Measurements from ENCODE around the gene SNX25. TPM values are rescaled to one million over a fixed set of nuclear protein-coding genes. Genes with fewer than 3 reads are reported as not detected.
"Not testable (repeated sequence)": the region's sequence is repeated elsewhere in the genome, so short reads cannot be mapped to it uniquely, and the experiment has no call there.

SNX25 gene
- total and polyA plus RNA-seq, 4 donors, result 2.8 to 13.9 (median 5.0) TPM

GRCh38 chr4:185192059-185192458 is 17.3 kb upstream of the SNX25 start:
- H3K36me3 ChIP-seq (ENCODE audit: control insufficient read depth in 4 of 4, insufficient read depth in 3 of 4, low read depth in 1 of 4, low read length in 3 of 4), result peaks cover 4 to 15% (median 10%) of the 10 kb centered on the region in 4 donors
- 82% methylated on average over 1 of the region's 1 CpG for whole genome bisulfite sequencing
- H3K4me3 ChIP-seq (ENCODE audit: low read depth in 1 of 3, low read length in 3 of 3), result no peak overlapping the region
- H3K27me3 ChIP-seq (ENCODE audit: control insufficient read depth in 4 of 4, insufficient read depth in 4 of 4, low read length in 3 of 4), result no peaks in the 10 kb centered on the region
- no peak overlapping the region for H3K9ac ChIP-seq (ENCODE audit: low read depth in 1 of 2, low read length in 2 of 2)
- H3K4me1 ChIP-seq (ENCODE audit: control insufficient read depth in 4 of 4, insufficient read depth in 4 of 4, low read length in 3 of 4), result no peaks in the 10 kb centered on the region
- no peaks in the 10 kb centered on the region for H3K9me3 ChIP-seq (ENCODE audit: control insufficient read depth in 4 of 4, low read length in 3 of 4)
- TF ChIP-seq CTCF (IDR thresholded peaks at IDR 0.05; ENCODE audit: low read depth, low read length, missing input control) (no peak), GABPA (IDR thresholded peaks at IDR 0.05 in 1 of 2, conservative IDR thresholded peaks at IDR 0.05 in 1 of 2) (no peak), MAX (IDR thresholded peaks at IDR 0.05) (no peak), HNF4A (conservative IDR thresholded peaks at IDR 0.05) (no peak), NR2F2 (IDR thresholded peaks at IDR 0.05) (no peak), EGR1 (IDR thresholded peaks at IDR 0.05; ENCODE audit: low read depth in 2 of 2) (no peak), JUND (IDR thresholded peaks at IDR 0.05) (no peak), TAF1 (conservative IDR thresholded peaks at IDR 0.05) (no peak), HNF4G (IDR thresholded peaks at IDR 0.05) (no peak), YY1 (IDR thresholded peaks at IDR 0.05) (no peak), RAD21 (IDR thresholded peaks at IDR 0.05) (no peak)
- DNase-seq (ENCODE audit: low spot score), result no peak
- H3K27ac ChIP-seq (ENCODE audit: low read depth in 1 of 2, low read length in 2 of 2), result no peak overlapping the region

GRCh38 chr4:185194924-185195888 is 14.2 kb upstream of the SNX25 start:
- Histone ChIP-seq H3K9me3 (ENCODE audit: control insufficient read depth in 4 of 4, low read length in 3 of 4) (no peaks in the 10 kb centered on the region), H3K4me3 (ENCODE audit: low read depth in 1 of 3, low read length in 3 of 3) (no peak overlapping the region), H3K9ac (ENCODE audit: low read depth in 1 of 2, low read length in 2 of 2) (no peak overlapping the region), H3K27ac (ENCODE audit: low read depth in 1 of 2, low read length in 2 of 2) (no peak overlapping the region), H3K4me1 (ENCODE audit: control insufficient read depth in 4 of 4, insufficient read depth in 4 of 4, low read length in 3 of 4) (peaks cover 0 to 2% (median 0%) of the 10 kb centered on the region in 4 donors), H3K36me3 (ENCODE audit: control insufficient read depth in 4 of 4, insufficient read depth in 3 of 4, low read depth in 1 of 4, low read length in 3 of 4) (peaks cover 0 to 9% (median 5%) of the 10 kb centered on the region in 4 donors), H3K27me3 (ENCODE audit: control insufficient read depth in 4 of 4, insufficient read depth in 4 of 4, low read length in 3 of 4) (no peaks in the 10 kb centered on the region)
- no peak for DNase-seq (ENCODE audit: low spot score)
- TF ChIP-seq YY1 (IDR thresholded peaks at IDR 0.05), result no peak
- TF ChIP-seq MAX (IDR thresholded peaks at IDR 0.05), result no peak
- no peak for TF ChIP-seq HNF4A (conservative IDR thresholded peaks at IDR 0.05)
- TF ChIP-seq GABPA (IDR thresholded peaks at IDR 0.05 in 1 of 2, conservative IDR thresholded peaks at IDR 0.05 in 1 of 2), result no peak
- no peak for TF ChIP-seq HNF4G (IDR thresholded peaks at IDR 0.05)
- TF ChIP-seq JUND (IDR thresholded peaks at IDR 0.05), result no peak
- no peak for TF ChIP-seq EGR1 (IDR thresholded peaks at IDR 0.05; ENCODE audit: low read depth in 2 of 2)
- no peak for TF ChIP-seq SP1 (IDR thresholded peaks at IDR 0.05)
- 84% methylated on average over 9 of the region's 9 CpGs for WGBS

GRCh38 chr4:185196437-185196836 is 13.0 kb upstream of the SNX25 start:
- Histone ChIP-seq H3K36me3 (ENCODE audit: control insufficient read depth in 4 of 4, insufficient read depth in 3 of 4, low read depth in 1 of 4, low read length in 3 of 4) (peaks cover 0 to 2% (median 0%) of the 10 kb centered on the region in 4 donors), H3K9ac (ENCODE audit: low read depth in 1 of 2, low read length in 2 of 2) (no peak overlapping the region), H3K27me3 (ENCODE audit: control insufficient read depth in 4 of 4, insufficient read depth in 4 of 4, low read length in 3 of 4) (no peaks in the 10 kb centered on the region), H3K4me1 (ENCODE audit: control insufficient read depth in 4 of 4, insufficient read depth in 4 of 4, low read length in 3 of 4) (peaks cover 0 to 10% (median 7%) of the 10 kb centered on the region in 4 donors), H3K9me3 (ENCODE audit: control insufficient read depth in 4 of 4, low read length in 3 of 4) (no peaks in the 10 kb centered on the region), H3K4me3 (ENCODE audit: low read depth in 1 of 3, low read length in 3 of 3) (no peak overlapping the region), H3K27ac (ENCODE audit: low read depth in 1 of 2, low read length in 2 of 2) (no peak overlapping the region)
- WGBS, result 100% methylated on average over 2 of the region's 2 CpGs
- TF ChIP-seq GABPA (IDR thresholded peaks at IDR 0.05 in 1 of 2, conservative IDR thresholded peaks at IDR 0.05 in 1 of 2) (no peak), FOXA2 (IDR thresholded peaks at IDR 0.05) (no peak), REST (IDR thresholded peaks at IDR 0.05) (no peak), MAX (IDR thresholded peaks at IDR 0.05) (no peak), HNF4A (conservative IDR thresholded peaks at IDR 0.05) (no peak), JUND (IDR thresholded peaks at IDR 0.05) (no peak)
- no peak for DNase-seq (ENCODE audit: low spot score)

- WGBS, result 95% methylated on average over 4 of the region's 4 CpGs
- H3K9ac ChIP-seq (ENCODE audit: low read depth in 1 of 2, low read length in 2 of 2); H3K27ac ChIP-seq (ENCODE audit: low read depth in 1 of 2, low read length in 2 of 2); H3K4me3 ChIP-seq (ENCODE audit: low read depth in 1 of 3, low read length in 3 of 3); DNase-seq (ENCODE audit: low spot score); H3K9me3 ChIP-seq (ENCODE audit: control insufficient read depth in 4 of 4, low read length in 3 of 4); H3K36me3 ChIP-seq (ENCODE audit: control insufficient read depth in 4 of 4, insufficient read depth in 3 of 4, low read depth in 1 of 4, low read length in 3 of 4); H3K27me3 ChIP-seq (ENCODE audit: control insufficient read depth in 4 of 4, insufficient read depth in 4 of 4, low read length in 3 of 4): not testable (repeated sequence)
- H3K4me1 ChIP-seq (ENCODE audit: control insufficient read depth in 4 of 4, insufficient read depth in 4 of 4, low read length in 3 of 4), result peaks cover 0 to 23% (median 19%) of the 10 kb centered on the region in 4 donors
Measured at GRCh38 chr4:185198189-185198588, 11.2 kb upstream of the SNX25 start.

All from liver (tissue), 9 donors.